Neural cell (in vitro differentiated cells): ENCODE results near the gene TMEM147. TPM values are rescaled to one million over a fixed set of nuclear protein-coding genes. Genes with fewer than 3 reads are reported as not detected.

ENCODE experiments used
- H2AFZ ChIP-seq: fragments of 200-600, 300-800 bp; sonication (generic), shearing (Covaris generic); 2 replicates; pipeline ENCODE4 v1.6.0; 2014; ENCODE audit warnings: low read depth, mild to moderate bottlenecking, antibody characterized with exemption, low read length, moderate library complexity
- H3F3A ChIP-seq: fragments of 200-600 bp; shearing (Covaris generic); 2 replicates; pipeline ENCODE4 v1.6.1; 2016; ENCODE audit warnings: mild to moderate bottlenecking, moderate library complexity, mixed read lengths, antibody characterized with exemption, low read length; ENCODE audit not compliant: insufficient read depth, poor library complexity, severe bottlenecking
- H3K27ac ChIP-seq: fragments of 200-600, 300-800 bp; sonication (generic), shearing (Covaris generic); 2 replicates; pipeline ENCODE4 v1.5.1; 2014; ENCODE audit warnings: mild to moderate bottlenecking, low read length, moderate library complexity
- H3K27me3 ChIP-seq: fragments of 300-800, 200-600 bp; sonication (generic), shearing (Covaris generic); 2 replicates; pipeline ENCODE4 v1.6.0; 2014; ENCODE audit warnings: mild to moderate bottlenecking, low read depth, low read length, moderate library complexity; ENCODE audit not compliant: insufficient read depth
- H3K36me3 ChIP-seq: fragments of 300-800, 200-600 bp; sonication (generic), shearing (Covaris generic); 2 replicates; pipeline ENCODE4 v1.5.1; 2014; ENCODE audit warnings: mild to moderate bottlenecking, antibody characterized with exemption, low read length, moderate library complexity; ENCODE audit not compliant: insufficient read depth
- H3K4me2 ChIP-seq: fragments of 300-800, 200-600 bp; sonication (generic), shearing (Covaris generic); 2 replicates; pipeline ENCODE4 v1.6.0; 2014; ENCODE audit warnings: mild to moderate bottlenecking, low read length
- H3K4me3 ChIP-seq: fragments of 300-800, 200-600 bp; sonication (generic), shearing (Covaris generic); 2 replicates; pipeline ENCODE4 v1.5.1; 2014; ENCODE audit warnings: mild to moderate bottlenecking, low read length, moderate library complexity
- H3K79me2 ChIP-seq: fragments of 200-600 bp; shearing (Covaris generic); replicated peaks from 2 replicates; pipeline ENCODE4 v1.6.0; 2014; ENCODE audit warnings: mild to moderate bottlenecking, low read length, moderate library complexity; ENCODE audit not compliant: insufficient read depth
- H3K9ac ChIP-seq: fragments of 300-800, 200-600 bp; sonication (generic), shearing (Covaris generic); 2 replicates; pipeline ENCODE4 v1.6.1; 2016; ENCODE audit warnings: mild to moderate bottlenecking, low read length, mixed read lengths
- H3K9me2 ChIP-seq: fragments of 200-600 bp; shearing (Covaris generic); 2 replicates; pipeline ENCODE4 v1.6.1; 2016; ENCODE audit warnings: mild to moderate bottlenecking, low read length, mixed read lengths; ENCODE audit not compliant: insufficient read depth
- H3K9me3 ChIP-seq: fragments of 200-600, 300-800 bp; sonication (generic), shearing (Covaris generic); 2 replicates; pipeline ENCODE4 v1.6.1; 2016; ENCODE audit warnings: mild to moderate bottlenecking, mixed run types, low read length, moderate library complexity, mixed read lengths
- H4K20me1 ChIP-seq: fragments of 200-600 bp; shearing (Covaris generic); 2 replicates; pipeline ENCODE4 v1.6.1; 2016; ENCODE audit warnings: mild to moderate bottlenecking, mixed run types; ENCODE audit not compliant: insufficient read depth
- CTCF ChIP-seq: fragments of 450-650 bp; IDR thresholded peaks from 2 replicates; pipeline ENCODE4 v1.5.1; 2014; ENCODE audit warnings: antibody characterized with exemption, mild to moderate bottlenecking, moderate library complexity; ENCODE audit not compliant: poor library complexity, severe bottlenecking
- EP300 ChIP-seq: fragments of 450-650 bp; conservative IDR thresholded peaks from 2 replicates; pipeline ENCODE4 v1.6.1; 2014; ENCODE audit warnings: antibody characterized with exemption, mild to moderate bottlenecking, moderate library complexity; ENCODE audit not compliant: poor library complexity, severe bottlenecking
- EZH2 ChIP-seq: fragments of 200-600, 300-800 bp; shearing (Covaris generic), sonication (generic); IDR thresholded peaks from 2 replicates; pipeline ENCODE4 v1.6.1; 2014; ENCODE audit warnings: antibody characterized with exemption, low read length, borderline replicate concordance, mild to moderate bottlenecking; ENCODE audit not compliant: insufficient read depth, poor library complexity, severe bottlenecking
- MXI1 ChIP-seq: fragments of 450-650 bp; conservative IDR thresholded peaks from 2 replicates; pipeline ENCODE4 v1.6.1; 2014; ENCODE audit warnings: antibody characterized with exemption, mild to moderate bottlenecking; ENCODE audit not compliant: poor library complexity, severe bottlenecking
- POLR2AphosphoS5 ChIP-seq: IDR thresholded peaks from 2 replicates; pipeline ENCODE4 v1.6.1; 2012
- RAD21 ChIP-seq: fragments of 450-650 bp; conservative IDR thresholded peaks from 2 replicates; pipeline ENCODE4 v1.6.1; 2014; ENCODE audit warnings: antibody characterized with exemption, mild to moderate bottlenecking, moderate library complexity
- REST ChIP-seq: IDR thresholded peaks from 2 replicates; pipeline ENCODE4 v1.6.1; 2012; ENCODE audit warnings: borderline replicate concordance
- SMC3 ChIP-seq: fragments of 450-650 bp; conservative IDR thresholded peaks from 2 replicates; pipeline ENCODE4 v1.6.1; 2014; ENCODE audit warnings: antibody characterized with exemption, mild to moderate bottlenecking, moderate library complexity; ENCODE audit not compliant: poor library complexity
- TAF1 ChIP-seq: IDR thresholded peaks from 2 replicates; pipeline ENCODE4 v1.6.1; 2012; ENCODE audit warnings: low read depth
- polyA plus RNA-seq: library from polyadenylated mRNA; depleted of rRNA; stranded (reverse); fragments of >200 nt; gene quantifications from 2 replicates; pipeline ENCODE4 v1.2.3, GENCODE V29; 2014

TMEM147 gene
- polyA plus RNA-seq, 1 donor from 2014 or later: 106 TPM

- Histone ChIP-seq H3F3A (no peaks in the 10 kb centered on the region), H3K79me2 (no peaks in the 10 kb centered on the region), H4K20me1 (no peaks in the 10 kb centered on the region), H3K9me3 (no peaks in the 10 kb centered on the region), H2AFZ (no peak overlapping the region), H3K9ac (no peak overlapping the region), H3K36me3 (no peaks in the 10 kb centered on the region), H3K27ac (no peak overlapping the region), H3K9me2 (no peaks in the 10 kb centered on the region), H3K27me3 (no peaks in the 10 kb centered on the region), H3K4me3 (no peak overlapping the region), H3K4me2 (no peak overlapping the region)
- TF ChIP-seq EZH2 (no peak), POLR2AphosphoS5 (no peak), CTCF (no peak), TAF1 (no peak), MXI1 (no peak), EP300 (no peak), REST (no peak), SMC3 (no peak), RAD21 (no peak)
Measured at GRCh38 chr19:35498220-35498619, 47.2 kb upstream of the TMEM147 start.

- no peak overlapping the region for H3K4me2 ChIP-seq
- no peaks in the 10 kb centered on the region for H3K9me2 ChIP-seq
- no peak overlapping the region for H3K27ac ChIP-seq
- no peaks in the 10 kb centered on the region for H3K79me2 ChIP-seq
- H3K9me3 ChIP-seq: no peaks in the 10 kb centered on the region
- H3K4me3 ChIP-seq: no peak overlapping the region
- H4K20me1 ChIP-seq: no peaks in the 10 kb centered on the region
- no peak overlapping the region for H2AFZ ChIP-seq
- H3K36me3 ChIP-seq: no peaks in the 10 kb centered on the region
- H3F3A ChIP-seq: no peaks in the 10 kb centered on the region
- H3K27me3 ChIP-seq: no peaks in the 10 kb centered on the region
- H3K9ac ChIP-seq: no peak overlapping the region
- TF ChIP-seq MXI1 (no peak), SMC3 (no peak), POLR2AphosphoS5 (no peak), CTCF (no peak), EP300 (no peak), EZH2 (no peak), TAF1 (no peak), RAD21 (no peak), REST (no peak)
Measured at GRCh38 chr19:35498984-35499527, 46.4 kb upstream of the TMEM147 start.
